ENCODE measurements around the gene YIPF4. TPM values are rescaled to one million over a fixed set of nuclear protein-coding genes. Genes with fewer than 3 reads are reported as not detected.
"Not testable (repeated sequence)": the region's sequence is repeated elsewhere in the genome, so short reads cannot be mapped to it uniquely, and the experiment has no call there.

The YIPF4 gene
- total and polyA plus RNA-seq, 2 of the 8 experiments (the other 6 are each of a cell fraction or from before 2014, with no cell fraction given) = 2.9 to 21.4 TPM

DNA sequence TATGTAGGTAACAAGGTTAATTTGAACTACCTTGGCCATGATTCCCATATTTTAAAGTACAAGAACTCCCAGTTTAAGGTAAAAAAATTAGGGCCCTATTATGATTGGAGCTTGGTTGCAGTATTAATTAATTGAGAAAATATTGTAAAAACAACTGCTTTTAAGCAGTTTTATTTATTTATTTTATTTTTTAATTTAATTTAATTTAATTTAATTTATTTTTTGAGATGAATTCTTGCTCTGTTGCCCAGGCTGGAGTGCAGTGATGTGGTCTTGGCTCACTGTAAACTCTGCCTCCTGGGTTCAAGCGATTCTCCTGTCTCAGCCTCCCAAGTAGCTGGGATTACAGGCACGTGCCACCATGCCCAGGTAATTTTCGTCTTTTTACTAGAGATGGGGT, 88.0 kb downstream of the YIPF4 start:
- H4K91ac ChIP-seq (replicated peaks; ENCODE audit: insufficient read length, low read length); H3K4me3 ChIP-seq (ENCODE audit: extremely low read depth in 1 of 4, insufficient read depth in 2 of 4, low read depth in 3 of 4, low read length in 4 of 4); H2AK5ac ChIP-seq (ENCODE audit: low read depth, low read length); H4K8ac ChIP-seq (ENCODE audit: extremely low read depth, insufficient read depth, low read length); H3K23ac ChIP-seq (ENCODE audit: insufficient read length); H3K4ac ChIP-seq (replicated peaks; ENCODE audit: insufficient read length, low read depth, low read length); POLR2A ChIA-PET (ENCODE audit: partially characterized antibody); H3K9me3 ChIP-seq (ENCODE audit: insufficient read depth in 2 of 2, low read depth in 1 of 2, low read length in 1 of 2); H2AFZ ChIP-seq (ENCODE audit: low read length); FAIRE-seq; H4K20me1 ChIP-seq (replicated peaks in 1 of 2; ENCODE audit: control insufficient read depth in 1 of 2, insufficient read depth in 2 of 2, low read length in 2 of 2); H3K27me3 ChIP-seq (replicated peaks in 1 of 4; ENCODE audit: control insufficient read depth in 3 of 4, extremely low read depth in 1 of 4, insufficient read depth in 3 of 4, low read length in 3 of 4); H2BK12ac ChIP-seq (ENCODE audit: low read depth, low read length); H3K18ac ChIP-seq (ENCODE audit: extremely low read depth, low read length); H2BK5ac ChIP-seq (ENCODE audit: low read depth, low read length); H3K4me1 ChIP-seq (replicated peaks in 1 of 4; ENCODE audit: control insufficient read depth in 3 of 4, insufficient read depth in 4 of 4, low read length in 3 of 4); H3K9ac ChIP-seq (replicated peaks in 1 of 4; ENCODE audit: extremely low read depth in 1 of 4, low read depth in 3 of 4, low read length in 3 of 4); H3K27ac ChIP-seq (ENCODE audit: low read depth, low read length); H3K14ac ChIP-seq (ENCODE audit: insufficient read length); H2BK120ac ChIP-seq (replicated peaks; ENCODE audit: low read depth, low read length); H4K5ac ChIP-seq (ENCODE audit: insufficient read length, low read depth, low read length); DNase-seq (ENCODE audit: low read depth in 1 of 2, low spot score in 2 of 2); CTCF ChIA-PET (ENCODE audit: partially characterized antibody); H3K23me2 ChIP-seq (ENCODE audit: low read depth, low read length); H2BK20ac ChIP-seq (ENCODE audit: low read length); H2BK15ac ChIP-seq (ENCODE audit: low read length); H3K79me1 ChIP-seq (ENCODE audit: low read depth, low read length); H3K56ac ChIP-seq (replicated peaks; ENCODE audit: insufficient read length, low read depth, low read length); H3K4me2 ChIP-seq (ENCODE audit: insufficient read depth in 1 of 2, low read depth in 2 of 2, low read length in 2 of 2): not testable (repeated sequence)
- Histone ChIP-seq H3K36me3 (ENCODE audit: control insufficient read depth in 2 of 4, insufficient read depth in 4 of 4, low read length in 3 of 4) (peaks cover 0 to 12% (median 2%) of the 10 kb centered on the region in 4 experiments; a peak in 2 of 8 replicates), H3K79me2 (ENCODE audit: control insufficient read depth in 1 of 2, insufficient read depth in 2 of 2, low read length in 2 of 2) (peaks cover 40 to 99% of the 10 kb centered on the region in 2 experiments)
- 94% methylated on average over 3 of the region's 3 CpGs; no CpG with 5 or more reads in 1 of the 2 experiments for WGBS, 2 experiments (ENCODE audit: extremely low coverage in 1 of 2, insufficient coverage in 1 of 2, insufficient read length in 1 of 2, insufficient replicate concordance in 2 of 2, low coverage in 1 of 2, low lambda C conversion rate in 2 of 2, missing lambda C conversion rate in 1 of 2)

Other genes starting within 250 kb of the YIPF4 start
- 150 and 157 TPM in 2 replicates for gene DPY30, start 238.1 kb upstream of the YIPF4 start, total RNA-seq (2021; fragmentation: NEBNext Ultra II Directional; extraction: Animal tissue kit (Norgen Biotek cat#: 25700))
- gene DPY30, start 238.1 kb upstream of the YIPF4 start, polyA plus RNA-seq (2011; rRNA removed) = 97.0 and 139 TPM in 2 replicates
- 31.9 and 36.0 TPM in 2 replicates for gene SPAST, start 214.3 kb upstream of the YIPF4 start, total RNA-seq (2021; fragmentation: NEBNext Ultra II Directional; extraction: Animal tissue kit (Norgen Biotek cat#: 25700))
- gene SPAST, start 214.3 kb upstream of the YIPF4 start, polyA plus RNA-seq (2011; rRNA removed) = 3.1 and 4.4 TPM in 2 replicates
- gene SLC30A6, start 112.0 kb upstream of the YIPF4 start, total RNA-seq (2021; fragmentation: NEBNext Ultra II Directional; extraction: Animal tissue kit (Norgen Biotek cat#: 25700)) = 27.4 and 27.9 TPM in 2 replicates
- gene SLC30A6, start 112.0 kb upstream of the YIPF4 start, polyA plus RNA-seq (2011; rRNA removed) = 10.9 and 16.5 TPM in 2 replicates
- not detected in 2 replicates for gene NLRC4, start 13.0 kb upstream of the YIPF4 start, total RNA-seq (2021; fragmentation: NEBNext Ultra II Directional; extraction: Animal tissue kit (Norgen Biotek cat#: 25700))
- not detected in 2 replicates for gene NLRC4, start 13.0 kb upstream of the YIPF4 start, polyA plus RNA-seq (2011; rRNA removed)
- 67.0 and 69.5 TPM in 2 replicates for gene BIRC6, start 79.1 kb downstream of the YIPF4 start, total RNA-seq (2021; fragmentation: NEBNext Ultra II Directional; extraction: Animal tissue kit (Norgen Biotek cat#: 25700))
- 30.8 and 32.5 TPM in 2 replicates for gene BIRC6, start 79.1 kb downstream of the YIPF4 start, polyA plus RNA-seq (2011; rRNA removed)

Data from H1 (cell line).